NT2/D1 (cell line): ENCODE results near the gene KRTAP10-6.
"Not testable (repeated sequence)": the region's sequence is repeated elsewhere in the genome, so short reads cannot be mapped to it uniquely, and the experiment has no call there.

Experiments
- DNase-seq: peaks from one replicate; pipeline ENCODE4 v3.0.0-alpha.2; 2011; ENCODE audit warnings: low read depth, low spot score
- H3K27me3 ChIP-seq: 2 replicates; pipeline ENCODE4 v1.6.0; 2011; ENCODE audit warnings: mild to moderate bottlenecking; ENCODE audit not compliant: insufficient read length, insufficient read depth
- H3K36me3 ChIP-seq: 2 replicates; pipeline ENCODE4 v1.6.1; 2011; ENCODE audit warnings: mild to moderate bottlenecking, low read length, mixed read lengths; ENCODE audit not compliant: insufficient read depth, insufficient read length
- H3K4me1 ChIP-seq: 2 replicates; pipeline ENCODE4 v1.5.1; 2011; ENCODE audit not compliant: insufficient read depth, insufficient read length
- H3K4me3 ChIP-seq: 2 replicates; pipeline ENCODE4 v1.5.1; 2011; ENCODE audit warnings: low read depth; ENCODE audit not compliant: insufficient read length
- H3K9ac ChIP-seq: 2 replicates; pipeline ENCODE4 v1.6.0; 2011; ENCODE audit warnings: low read depth; ENCODE audit not compliant: insufficient read length
- H3K9me3 ChIP-seq: 2 replicates; pipeline ENCODE4 v1.5.1; 2011; ENCODE audit warnings: mild to moderate bottlenecking, low read length; ENCODE audit not compliant: insufficient read depth
- SUZ12 ChIP-seq: IDR thresholded peaks from 2 replicates; pipeline ENCODE4 v1.6.1; 2011; ENCODE audit not compliant: insufficient read length, insufficient read depth; ENCODE audit errors: extremely low read depth
- YY1 ChIP-seq: IDR thresholded peaks from 2 replicates; pipeline ENCODE4 v1.6.1; 2011; ENCODE audit not compliant: insufficient read length, insufficient read depth
- ZNF274 ChIP-seq: IDR thresholded peaks from 2 replicates; pipeline ENCODE4 v1.6.1; 2011; ENCODE audit warnings: mild to moderate bottlenecking, low read depth, low read length

Gene KRTAP10-6

GRCh38 chr21:44567481-44568171 is 24.7 kb downstream of the KRTAP10-6 start:
- DNase-seq: no peak
- Histone ChIP-seq H3K27me3 (no peaks in the 10 kb centered on the region), H3K4me1 (no peaks in the 10 kb centered on the region), H3K36me3 (no peaks in the 10 kb centered on the region), H3K9me3 (peaks cover 23% of the 10 kb centered on the region), H3K4me3 (no peak overlapping the region), H3K9ac (no peak overlapping the region)
- TF ChIP-seq SUZ12 (no peak), ZNF274 (no peak)

- DNase-seq: no peak
- Histone ChIP-seq H3K27me3 (no peaks in the 10 kb centered on the region), H3K4me1 (no peaks in the 10 kb centered on the region), H3K9me3 (peaks cover 20% of the 10 kb centered on the region), H3K9ac (no peak overlapping the region), H3K36me3 (no peaks in the 10 kb centered on the region), H3K4me3 (no peak overlapping the region)
- no peak for TF ChIP-seq SUZ12
- TF ChIP-seq ZNF274: no peak
- no peak for TF ChIP-seq YY1
Observed at GRCh38 chr21:44566403-44566802, 25.9 kb downstream of the KRTAP10-6 start.

DNA sequence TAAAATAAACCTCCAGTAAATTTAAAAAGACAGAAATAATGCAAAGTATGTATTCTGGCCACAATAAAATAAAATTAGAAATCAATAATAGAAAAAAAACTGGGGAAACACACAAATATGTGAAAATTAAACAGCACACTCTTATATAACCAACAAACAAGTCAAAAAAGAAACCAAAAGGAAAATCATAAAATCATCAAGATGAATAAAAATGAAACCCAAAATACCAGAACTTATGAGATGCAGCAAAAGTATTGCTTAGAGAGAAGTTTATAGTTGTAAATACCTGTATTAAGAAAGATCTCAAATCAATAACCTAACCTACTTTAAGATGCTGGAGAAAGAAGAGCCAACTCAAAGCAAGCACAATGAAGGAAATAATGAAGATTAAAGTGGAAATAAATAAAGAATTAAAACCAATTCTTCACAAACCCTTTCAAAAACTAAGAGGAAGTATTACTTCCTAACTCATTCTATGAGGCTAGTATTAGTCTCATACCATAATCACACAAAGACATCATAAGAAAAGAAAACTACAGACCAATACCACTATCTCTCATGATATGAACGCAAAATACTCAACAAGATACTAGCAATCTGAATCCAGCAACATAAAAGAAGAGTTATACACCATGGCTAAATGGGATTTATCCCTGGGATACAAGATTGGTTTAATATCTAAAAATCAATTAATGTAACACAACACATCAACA is 27.3 kb downstream of the KRTAP10-6 start:
- DNase-seq: no peak
- no peaks in the 10 kb centered on the region for H3K27me3 ChIP-seq
- H3K9ac ChIP-seq: no peak overlapping the region
- no peaks in the 10 kb centered on the region for H3K36me3 ChIP-seq
- peaks cover 9% of the 10 kb centered on the region; the same call in 1 of the 2 replicates for H3K9me3 ChIP-seq
- no peak for TF ChIP-seq ZNF274
- TF ChIP-seq YY1: no peak
- no peak for TF ChIP-seq SUZ12
- no peak overlapping the region for H3K4me3 ChIP-seq
- no peaks in the 10 kb centered on the region for H3K4me1 ChIP-seq

DNA sequence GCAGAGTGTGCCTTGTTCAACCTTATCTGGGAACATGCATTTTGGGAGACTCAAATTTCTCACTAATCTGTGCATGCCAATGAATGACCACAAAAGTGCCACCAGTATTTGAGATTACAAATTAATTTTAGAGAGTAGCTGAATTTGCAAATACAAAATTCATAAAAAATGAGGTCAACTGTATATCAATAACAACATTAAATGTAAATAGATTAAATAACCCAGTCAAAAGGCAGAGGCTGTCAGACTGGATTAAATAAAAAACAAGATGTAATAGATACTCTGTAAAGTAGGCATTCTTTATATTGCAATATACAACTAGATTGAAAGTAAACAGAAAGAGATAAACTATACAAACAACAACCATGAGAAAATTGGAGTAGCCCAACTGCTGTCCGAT is 28.2 kb downstream of the KRTAP10-6 start:
- H3K9ac ChIP-seq: no peak overlapping the region
- no peaks in the 10 kb centered on the region for H3K27me3 ChIP-seq
- no peaks in the 10 kb centered on the region for H3K36me3 ChIP-seq
- TF ChIP-seq ZNF274: no peak
- no peak for TF ChIP-seq YY1
- TF ChIP-seq SUZ12: no peak
- DNase-seq: no peak
- no peaks in the 10 kb centered on the region for H3K4me1 ChIP-seq
- no peak overlapping the region for H3K4me3 ChIP-seq
- H3K9me3 ChIP-seq: peaks cover 9% of the 10 kb centered on the region; the same call in 1 of the 2 replicates

GRCh38 chr21:44558695-44559094 is 33.6 kb downstream of the KRTAP10-6 start, which contains the start of gene KRTAP10-3:
Gene KRTAP10-3 (minus strand): TSS chr21:44558795. CDS start chr21:44558715, 80 bp downstream.
- no peak for DNase-seq
- no peak within 1 kb of the TSS for H3K4me3 ChIP-seq
- peaks cover 14% of the 10 kb centered on the region for H3K4me1 ChIP-seq
- H3K36me3 ChIP-seq: no peaks in the 10 kb centered on the region
- no peaks in the 10 kb centered on the region for H3K27me3 ChIP-seq
- peaks cover 9% of the 10 kb centered on the region; the same call in 1 of the 2 replicates for H3K9me3 ChIP-seq
- TF ChIP-seq YY1 (no peak), ZNF274 (no peak), SUZ12 (no peak)
- peak within 1 kb of the TSS; percentile 14 for H3K9ac ChIP-seq

GRCh38 chr21:44558329-44558675 is 34.0 kb downstream of the KRTAP10-6 start:
- not testable (repeated sequence) for H3K9ac ChIP-seq, DNase-seq, H3K4me3 ChIP-seq, H3K9me3 ChIP-seq, H3K27me3 ChIP-seq, H3K36me3 ChIP-seq
- H3K4me1 ChIP-seq: peaks cover 14% of the 10 kb centered on the region

DNA sequence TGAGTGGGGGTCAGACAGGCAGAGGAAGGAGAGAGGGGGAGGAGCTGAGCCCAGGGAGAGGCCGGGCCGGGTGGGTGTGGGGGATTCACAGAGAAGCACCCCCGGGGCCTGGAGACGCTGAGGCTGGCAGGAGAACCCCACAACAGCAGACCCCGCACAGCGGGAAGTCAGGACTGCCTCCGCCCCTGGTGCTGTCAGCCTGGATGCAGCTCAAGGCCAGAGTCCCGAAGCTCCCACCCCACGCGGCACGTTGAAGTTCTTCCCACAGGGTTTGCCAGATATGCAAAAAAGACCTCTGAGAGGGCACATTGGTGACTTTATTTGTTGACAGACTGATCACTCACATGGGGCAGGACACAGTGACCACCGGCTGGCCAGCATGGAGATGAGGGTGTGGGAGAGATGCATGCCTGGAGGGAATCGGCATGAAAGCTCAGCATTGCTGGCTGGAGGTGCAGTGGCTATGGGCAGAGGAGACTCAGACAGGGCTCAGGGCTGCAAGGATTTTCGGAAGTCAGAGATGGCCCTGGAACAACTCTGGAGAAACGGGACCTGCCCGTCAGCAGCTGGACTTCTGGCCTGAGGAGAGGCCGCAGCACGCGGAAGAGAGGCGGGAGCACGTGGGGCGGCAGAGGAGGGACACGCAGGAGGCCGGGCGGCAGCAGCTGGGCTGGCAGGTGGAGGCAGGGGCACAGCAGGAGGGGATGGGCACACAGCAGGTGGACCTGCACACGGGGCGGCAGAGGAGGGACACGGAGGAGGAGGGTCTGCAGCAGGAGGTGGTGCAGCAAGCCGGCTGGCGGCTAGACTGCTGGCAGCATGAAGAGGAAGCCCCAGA is 34.6 kb downstream of the KRTAP10-6 start:
- TF ChIP-seq SUZ12: no peak
- no peak for TF ChIP-seq YY1
- TF ChIP-seq ZNF274: no peak
- no peaks in the 10 kb centered on the region for H3K36me3 ChIP-seq
- H3K9me3 ChIP-seq: peaks cover 3% of the 10 kb centered on the region; the same call in 1 of the 2 replicates
- peak overlapping the region; percentile 14 for H3K9ac ChIP-seq
- no peak for DNase-seq
- no peak overlapping the region for H3K4me3 ChIP-seq
- peaks cover 17% of the 10 kb centered on the region for H3K4me1 ChIP-seq
- H3K27me3 ChIP-seq: no peaks in the 10 kb centered on the region
